GM18951 (cell line): ENCODE measurements around the gene GRIK1.

Experiments used
- POLR2A ChIP-seq: IDR thresholded peaks from 4 replicates; pipeline ENCODE4 v1.6.1; 2011; ENCODE audit warnings: mild to moderate bottlenecking; ENCODE audit not compliant: insufficient read length, insufficient read depth; ENCODE audit errors: extremely low read depth
- in situ Hi-C: fragments of 300-500 bp; cut with MboI; formaldehyde crosslinking; loops from one replicate; pipeline ENCODE4 v1.12.0; 2022; ENCODE audit warnings: low sequenced_read_pairs, mixed read lengths, inconsistent platforms; ENCODE audit not compliant: unreplicated experiment

GRIK1 gene

DNA sequence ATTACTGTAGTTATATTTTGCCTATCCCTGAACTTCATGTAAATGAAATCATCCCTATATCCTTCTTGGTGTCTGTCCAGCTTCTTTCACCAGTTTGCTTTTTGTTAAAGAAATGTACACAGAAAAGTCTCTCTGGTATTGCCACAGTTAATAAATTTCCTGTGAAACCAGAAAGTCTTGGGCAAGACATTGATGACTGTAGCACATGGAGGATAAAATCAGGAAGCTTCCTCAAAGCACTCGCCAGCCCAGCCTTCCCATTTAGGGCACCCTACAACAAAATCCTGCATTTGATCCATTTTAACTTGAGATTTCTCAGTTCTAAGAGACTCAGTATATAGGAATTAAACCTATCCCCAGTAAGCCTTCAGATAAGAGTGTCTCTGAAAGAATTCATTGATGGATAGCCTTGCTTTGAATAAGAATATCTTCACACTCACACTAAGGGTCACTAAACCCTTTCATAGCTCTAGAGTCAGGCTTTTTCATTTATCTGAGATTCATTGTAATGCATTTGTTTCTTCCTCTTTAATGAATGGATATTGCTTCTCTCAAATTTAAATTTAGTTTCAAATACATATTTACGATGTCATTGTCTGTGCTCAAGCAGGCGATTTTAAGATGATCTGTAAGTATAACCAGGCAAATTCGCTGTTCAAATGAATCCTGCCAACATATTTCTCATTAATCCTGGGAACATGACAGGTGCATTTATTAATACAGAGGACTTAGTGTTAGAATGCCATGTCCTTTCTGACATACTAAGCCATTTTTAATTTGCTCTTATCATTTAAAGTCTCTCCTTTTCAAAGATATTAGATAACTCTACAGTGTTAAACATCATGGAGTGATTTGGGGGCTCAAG is 153.1 kb downstream of the GRIK1 start:
- in situ Hi-C loops, result no loop called here
- TF ChIP-seq POLR2A, result no peak

GRCh38 chr21:29777160-29777559 is 162.6 kb downstream of the GRIK1 start:
- TF ChIP-seq POLR2A, result no peak
- in situ Hi-C loops, result no loop called here

DNA sequence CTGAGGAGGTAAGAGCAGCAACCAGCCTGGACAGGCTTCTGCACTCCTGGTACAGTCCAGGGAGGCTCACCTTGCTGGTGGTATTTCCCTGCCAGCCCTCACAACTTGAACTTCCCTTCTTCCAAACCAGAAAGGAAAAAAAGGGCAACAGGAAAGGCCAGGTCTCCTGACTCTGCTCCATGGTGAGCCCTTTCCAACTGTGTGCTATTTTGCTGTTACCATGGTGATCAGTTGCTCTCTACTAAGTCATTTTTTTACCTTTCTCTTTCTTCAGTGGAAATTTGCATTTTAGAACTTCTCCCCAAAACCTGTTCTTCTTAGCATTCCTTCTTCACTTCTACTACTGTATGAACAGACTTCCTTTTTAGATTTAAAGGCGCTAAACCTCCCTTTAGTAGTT is 164.3 kb downstream of the GRIK1 start:
- in situ Hi-C loops, result no loop called here
- TF ChIP-seq POLR2A, result no peak

GRCh38 chr21:29771491-29772066 is 168.2 kb downstream of the GRIK1 start:
- no peak for TF ChIP-seq POLR2A
- in situ Hi-C loops, result no loop called here

DNA sequence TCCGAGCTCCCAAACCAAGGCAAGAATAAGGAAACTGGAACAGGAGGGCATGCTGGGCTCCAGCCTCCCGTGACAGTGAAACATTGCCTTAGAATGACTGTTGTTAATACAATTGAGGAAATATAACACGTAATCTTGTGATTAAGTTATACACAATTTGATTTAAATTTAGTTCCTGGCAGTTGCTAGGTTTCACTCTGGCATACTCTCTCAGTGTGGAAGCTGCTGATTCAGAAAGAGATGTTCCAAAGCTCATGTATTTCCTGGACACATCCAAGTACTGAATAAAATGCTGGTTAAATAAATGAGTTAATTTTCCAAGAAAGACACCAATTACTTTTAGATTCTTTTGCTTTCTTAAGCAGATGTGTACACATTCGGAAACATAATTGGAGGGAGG is 176.1 kb downstream of the GRIK1 start:
- TF ChIP-seq POLR2A, result no peak
- in situ Hi-C loops, result no loop called here

- no peak for TF ChIP-seq POLR2A
These were observed 177.2 kb downstream of the GRIK1 start for GRCh38 chr21:29762570-29763082.

GRCh38 chr21:29753216-29753615 is 186.6 kb downstream of the GRIK1 start:
- TF ChIP-seq POLR2A, result no peak
- in situ Hi-C loops, result no loop called here

More at GRCh38 chr21:29762570-29763082, 177.2 kb downstream of the GRIK1 start:
- in situ Hi-C loops, result no loop called here

- no peak for TF ChIP-seq POLR2A
- in situ Hi-C loops, result no loop called here
These were observed 188.2 kb downstream of the GRIK1 start for GRCh38 chr21:29751473-29752185.

GRCh38 chr21:29749957-29750356 is 189.8 kb downstream of the GRIK1 start:
- no peak for TF ChIP-seq POLR2A

DNA sequence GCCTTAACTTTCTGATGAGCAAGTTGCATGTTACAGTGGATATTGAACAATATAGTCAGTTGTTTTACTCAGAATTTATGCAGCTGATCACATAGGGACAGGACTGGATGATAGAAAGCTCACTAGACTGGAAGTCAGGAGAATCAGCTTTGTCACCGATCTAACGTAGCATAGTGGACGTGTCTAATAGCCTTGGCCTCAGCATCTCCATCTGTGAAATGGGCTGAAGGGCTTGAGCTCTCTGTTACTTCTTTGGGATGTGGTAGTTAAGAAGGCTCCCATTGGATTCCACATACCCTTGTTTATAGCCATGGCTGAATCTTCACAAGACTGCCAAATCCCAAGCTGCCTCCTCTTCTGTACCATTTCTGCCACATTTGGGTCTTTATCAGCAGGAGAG is 190.6 kb downstream of the GRIK1 start:
- no peak for TF ChIP-seq POLR2A
- in situ Hi-C loops, result no loop called here

More at GRCh38 chr21:29749957-29750356, 189.8 kb downstream of the GRIK1 start:
- in situ Hi-C loops, result no loop called here

GRCh38 chr21:29748391-29749167 is 191.2 kb downstream of the GRIK1 start:
- TF ChIP-seq POLR2A, result no peak
- in situ Hi-C loops, result no loop called here

DNA sequence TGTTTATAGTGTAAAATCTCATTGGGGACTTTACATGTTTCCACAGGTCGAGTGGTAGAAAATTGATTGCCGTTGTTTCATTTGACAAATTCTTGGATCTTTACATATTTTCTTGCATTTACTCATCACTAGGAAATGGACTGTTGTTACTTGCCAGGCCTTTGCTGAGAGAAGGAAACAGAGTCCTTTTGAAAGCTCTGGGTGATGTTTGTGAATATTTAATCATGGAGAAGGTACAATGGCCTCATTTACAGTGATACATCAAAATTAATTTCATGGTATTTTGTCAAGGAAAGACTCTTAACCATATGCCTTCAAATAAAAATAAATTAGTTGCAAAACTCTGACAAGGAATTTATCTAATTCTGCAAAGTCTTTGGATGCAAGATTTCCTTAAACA is 198.0 kb downstream of the GRIK1 start:
- no peak for TF ChIP-seq POLR2A
- in situ Hi-C loops, result no loop called here

DNA sequence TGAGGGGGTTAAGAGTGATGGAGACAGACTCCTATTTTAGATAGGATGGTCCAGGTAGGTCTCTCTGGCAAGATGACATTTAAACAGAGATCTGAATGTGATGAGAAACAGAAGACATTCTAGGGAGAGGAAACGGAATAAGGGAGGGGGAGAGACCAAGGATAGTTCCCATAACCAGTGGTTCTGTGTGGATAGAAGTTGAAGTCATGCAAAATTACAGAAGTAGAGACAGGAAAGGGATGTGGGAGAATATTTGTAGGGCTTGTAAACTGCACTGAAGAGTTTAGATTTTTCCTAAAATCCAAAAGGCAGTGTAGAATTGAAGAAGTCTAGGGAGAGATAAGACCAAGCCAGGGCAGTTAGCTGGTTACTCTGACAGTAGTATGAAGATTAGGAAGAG is 200.6 kb downstream of the GRIK1 start:
- TF ChIP-seq POLR2A, result no peak
- in situ Hi-C loops, result no loop called here
